PC-3 (cell line): ENCODE results near the gene SET. TPM values are rescaled to one million over a fixed set of nuclear protein-coding genes. Genes with fewer than 3 reads are reported as not detected.

Source experiments
- ATAC-seq: fragments of 200-7000 bp; cut with Tn5 transposase; 2 replicates; pipeline ENCODE4 v1.9.1; 2020; ENCODE audit warnings: mild to moderate bottlenecking, moderate library complexity
- Bru-seq: library from RNA; stranded (reverse); fragments of 400-500 nt; gene quantifications from one replicate; lab custom pipeline; 2021; lab: Mats Ljungman, UMichigan
- BruChase-seq, 2 experiments: library from RNA; stranded (reverse); fragments of 400-500 nt; gene quantifications; one replicate each; lab custom pipeline; 2021; lab: Mats Ljungman, UMichigan
- BruUV-seq: library from RNA; stranded (reverse); fragments of 400-500 nt; replicated peaks from 2 replicates; lab custom pipeline; 2021; lab: Mats Ljungman, UMichigan
- CTCF ChIA-PET: fragments of 300-600 bp; sonication (Branson Sonifier 250); formaldehyde crosslinking; loops from one replicate; lab custom pipeline; 2022; ENCODE audit warnings: antibody characterized with exemption; lab: Charles Lee
- POLR2A ChIA-PET: fragments of 300-600 bp; sonication (Branson Sonifier 250); formaldehyde crosslinking; loops from one replicate; lab custom pipeline; 2022; ENCODE audit warnings: antibody characterized with exemption; ENCODE audit not compliant: unreplicated experiment; lab: Charles Lee
- DNase-seq: peaks from one replicate; pipeline ENCODE4 v3.0.0-alpha.2; 2015
- H2AFZ ChIP-seq: fragments of 300-600 bp; sonication (generic); 2 replicates; pipeline ENCODE4 v1.6.0; 2016; ENCODE audit warnings: antibody characterized with exemption, low read length
- H3F3A ChIP-seq: fragments of 300-600 bp; sonication (generic); one replicate; pipeline ENCODE4 v1.6.0; 2017; ENCODE audit warnings: antibody characterized with exemption, low read length, control low read depth, mild to moderate bottlenecking; ENCODE audit not compliant: unreplicated experiment
- H3K27ac ChIP-seq: fragments of 300-600 bp; sonication (generic); 2 replicates; pipeline ENCODE4 v1.5.1; 2016; ENCODE audit warnings: mild to moderate bottlenecking, low read length
- H3K27me3 ChIP-seq: fragments of 300-600 bp; sonication (generic); 2 replicates; pipeline ENCODE4 v1.6.1; 2016; ENCODE audit warnings: low read length, mixed read lengths
- H3K36me3 ChIP-seq: fragments of 300-600 bp; sonication (generic); 2 replicates; pipeline ENCODE4 v1.6.1; 2016; ENCODE audit warnings: low read depth, mixed run types, low read length, mixed read lengths
- H3K4me1 ChIP-seq: fragments of 300-600 bp; sonication (generic); 2 replicates; pipeline ENCODE4 v1.5.1; 2016; ENCODE audit warnings: low read length; ENCODE audit not compliant: insufficient read depth
- H3K4me2 ChIP-seq: fragments of 300-600 bp; sonication (generic); 2 replicates; pipeline ENCODE4 v1.6.0; 2016; ENCODE audit warnings: low read length
- H3K4me3 ChIP-seq: fragments of 300-600 bp; sonication (generic); 2 replicates; pipeline ENCODE4 v1.5.1; 2016; ENCODE audit warnings: mild to moderate bottlenecking, low read length, mixed read lengths
- H3K79me2 ChIP-seq: fragments of 300-600 bp; sonication (generic); 2 replicates; pipeline ENCODE4 v1.6.1; 2017; ENCODE audit warnings: low read length, mixed read lengths
- H3K9ac ChIP-seq: fragments of 300-600 bp; sonication (generic); 2 replicates; pipeline ENCODE4 v1.6.0; 2016; ENCODE audit warnings: mild to moderate bottlenecking, low read length
- H3K9me2 ChIP-seq: fragments of 300-600 bp; sonication (generic); replicated peaks from 2 replicates; pipeline ENCODE4 v1.6.1; 2016; ENCODE audit warnings: mixed run types, low read length, mixed read lengths
- H3K9me3 ChIP-seq: fragments of 300-600 bp; sonication (generic); 2 replicates; pipeline ENCODE4 v1.6.1; 2016; ENCODE audit warnings: low read length, mixed read lengths
- H4K20me1 ChIP-seq: fragments of 300-600 bp; sonication (generic); 2 replicates; pipeline ENCODE4 v1.6.1; 2016; ENCODE audit warnings: low read length, mixed read lengths
- CTCF ChIP-seq: fragments of 300-600 bp; sonication (generic); conservative IDR thresholded peaks from 2 replicates; pipeline ENCODE4 v1.5.1; 2017; ENCODE audit warnings: antibody characterized with exemption, low read depth, mild to moderate bottlenecking, low read length
- EZH2 ChIP-seq: fragments of 300-600 bp; sonication (generic); IDR thresholded peaks from one replicate; pipeline ENCODE4 v1.6.1; 2017; ENCODE audit warnings: antibody characterized with exemption, mild to moderate bottlenecking, low read length; ENCODE audit not compliant: unreplicated experiment
- EZH2phosphoT487 ChIP-seq: fragments of 300-600 bp; sonication (generic); IDR thresholded peaks from 2 replicates; pipeline ENCODE4 v1.6.1; 2018; ENCODE audit warnings: mild to moderate bottlenecking, antibody characterized with exemption, low read length, borderline replicate concordance
- intact Hi-C: fragments of 100-400 bp; cut with micrococcal nuclease; formaldehyde crosslinking; loops from 2 replicates; pipeline ENCODE4 v1.9.0; 2023
- long read RNA-seq: library from polyadenylated mRNA; unstranded; transcript quantifications from one replicate; pipeline ENCODE4 v2.0.0, GENCODE V29; 2021; ENCODE audit not compliant: unreplicated experiment
- total RNA-seq: library from RNA; depleted of rRNA; stranded (reverse); fragments of >200 nt; gene quantifications from 2 replicates; pipeline ENCODE4 v1.2.3, GENCODE V29; 2014; rRNA removed

The SET gene, protein sequence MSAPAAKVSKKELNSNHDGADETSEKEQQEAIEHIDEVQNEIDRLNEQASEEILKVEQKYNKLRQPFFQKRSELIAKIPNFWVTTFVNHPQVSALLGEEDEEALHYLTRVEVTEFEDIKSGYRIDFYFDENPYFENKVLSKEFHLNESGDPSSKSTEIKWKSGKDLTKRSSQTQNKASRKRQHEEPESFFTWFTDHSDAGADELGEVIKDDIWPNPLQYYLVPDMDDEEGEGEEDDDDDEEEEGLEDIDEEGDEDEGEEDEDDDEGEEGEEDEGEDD
- total RNA-seq (647 and 709 TPM in 2 replicates), Bru-seq, nascent RNA (percentile 97 among the genes with signal in this experiment), BruChase-seq, experiment 1, labeled RNA remaining after a 6-hour chase (percentile 100 among the genes with signal in this experiment), BruChase-seq, experiment 2, labeled RNA remaining after a 2-hour chase (percentile 98 among the genes with signal in this experiment)
- long read RNA-seq, transcript SET-201 (8 exons, 2,915 nt), result major isoform, 390 of 541 reads
- long read RNA-seq, transcript SET-204 (8 exons, 2,850 nt), result minor isoform, 19 of 541 reads
- long read RNA-seq, partial matches to known transcripts, result 116 of 541 reads
- long read RNA-seq, other reads (novel, unspliced or antisense), result 16 of 541 reads

- Histone ChIP-seq H3K4me3 (peak within 1 kb of the TSS; percentile 99), H2AFZ (peak within 1 kb of the TSS; percentile 75), H3K4me1 (peaks cover 41% of the 10 kb centered on the region), H3K27me3 (no peaks in the 10 kb centered on the region), H3K79me2 (peaks cover 86% of the 10 kb centered on the region), H3K4me2 (peak within 1 kb of the TSS; percentile 84), H3K9me2 (no peaks in the 10 kb centered on the region), H3K9ac (peak within 1 kb of the TSS; percentile 93), H3K27ac (peak within 1 kb of the TSS; percentile 52), H3F3A (no peaks in the 10 kb centered on the region), H4K20me1 (peaks cover 19% of the 10 kb centered on the region), H3K9me3 (no peaks in the 10 kb centered on the region), H3K36me3 (peaks cover 31% of the 10 kb centered on the region)
- POLR2A ChIA-PET, result no interaction called here
- no peak for TF ChIP-seq EZH2
- peak; percentile 50; the same call in 1 of the 2 replicates for TF ChIP-seq EZH2phosphoT487
- no TSS peak for BruUV-seq
- intact Hi-C loops, result no loop called here
- DNase-seq (peak; percentile 92), ATAC-seq (peak; percentile 70)
- CTCF ChIA-PET, result no interaction called here
Measured at GRCh38 chr9:128688501-128689292, at the start of gene SET. Gene SET, plus strand, starts transcription at chr9:128689222. Its CDS starts 361 bp downstream, at chr9:128689583.

DNA sequence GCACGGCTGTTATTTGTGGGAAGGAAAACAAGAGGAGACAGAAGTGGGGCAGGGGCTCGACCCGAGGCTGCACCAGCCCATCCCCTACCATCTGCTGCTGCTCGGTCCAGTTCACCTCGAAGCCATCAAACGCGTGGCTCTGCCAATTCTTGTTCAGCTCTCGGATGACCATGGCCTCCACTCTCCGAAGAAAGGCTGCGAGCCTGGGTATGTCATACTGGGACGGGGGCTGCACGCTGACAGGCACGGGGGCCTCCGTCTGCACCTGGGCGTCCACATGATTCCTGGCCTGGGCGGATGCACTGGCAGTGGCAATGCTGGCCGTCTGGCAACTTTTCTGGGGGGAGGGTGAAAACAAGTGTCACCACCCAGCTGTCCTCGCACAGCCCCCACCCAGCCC, 48.4 kb upstream of the SET start:
- CTCF ChIA-PET, result interaction anchor here (0.6 kb wide), 1 partner anchor 43 kb away, joined by 3 read pairs; no protein-coding TSS in a partner anchor
- no peak overlapping the region for H3K4me3 ChIP-seq
- H3K9me3 ChIP-seq, result no peaks in the 10 kb centered on the region
- H4K20me1 ChIP-seq, result no peaks in the 10 kb centered on the region
- H3K9ac ChIP-seq, result no peak overlapping the region
- no TSS peak for BruUV-seq
- peaks cover 15% of the 10 kb centered on the region for H3K4me1 ChIP-seq
- POLR2A ChIA-PET, result no interaction called here
- H2AFZ ChIP-seq, result no peak overlapping the region
- no peaks in the 10 kb centered on the region for H3K9me2 ChIP-seq
- no peaks in the 10 kb centered on the region; the same call in 1 of the 2 replicates for H3K36me3 ChIP-seq
- no peak overlapping the region for H3K27ac ChIP-seq
- no peaks in the 10 kb centered on the region for H3K79me2 ChIP-seq
- intact Hi-C loops, result no loop called here
- DNase-seq (no peak), ATAC-seq (no peak)
- H3K4me2 ChIP-seq, result no peak overlapping the region
- no peaks in the 10 kb centered on the region for H3K27me3 ChIP-seq
- no peaks in the 10 kb centered on the region for H3F3A ChIP-seq
- TF ChIP-seq CTCF (no peak), EZH2 (no peak), EZH2phosphoT487 (no peak)

- ChIA-PET CTCF (no interaction called here), POLR2A (no interaction called here)
- H3K9me3 ChIP-seq, result no peaks in the 10 kb centered on the region
- H3K9ac ChIP-seq, result no peak overlapping the region
- intact Hi-C loops, result no loop called here
- no peaks in the 10 kb centered on the region for H3K79me2 ChIP-seq
- no peak overlapping the region for H3K27ac ChIP-seq
- no peak overlapping the region for H3K4me2 ChIP-seq
- no peaks in the 10 kb centered on the region for H3F3A ChIP-seq
- no peaks in the 10 kb centered on the region for H3K27me3 ChIP-seq
- no peak for DNase-seq
- TF ChIP-seq EZH2phosphoT487 (no peak), CTCF (no peak), EZH2 (no peak)
- no peaks in the 10 kb centered on the region for H3K9me2 ChIP-seq
- H2AFZ ChIP-seq, result no peak overlapping the region
- H4K20me1 ChIP-seq, result no peaks in the 10 kb centered on the region
- BruUV-seq, result no TSS peak
- H3K4me3 ChIP-seq, result no peak overlapping the region
- H3K36me3 ChIP-seq, result no peaks in the 10 kb centered on the region; the same call in 1 of the 2 replicates
- H3K4me1 ChIP-seq, result no peaks in the 10 kb centered on the region
- ATAC-seq, result no peak
Measured at GRCh38 chr9:128642675-128643245, 46.3 kb upstream of the SET start.
